SU-DHL-6 (cell line): Measurements from ENCODE around the gene WWP2.

Experiments
- H2AFZ ChIP-seq: fragments of 200-600 bp; sonication (generic); 2 replicates; pipeline ENCODE4 v1.6.1; 2014; ENCODE audit warnings: low read depth, mild to moderate bottlenecking, moderate library complexity, mixed read lengths, antibody characterized with exemption, low read length; ENCODE audit not compliant: severe bottlenecking
- H3F3A ChIP-seq: fragments of 200-600 bp; shearing (Covaris generic); 2 replicates; pipeline ENCODE4 v1.6.0; 2016; ENCODE audit warnings: antibody characterized with exemption, mild to moderate bottlenecking; ENCODE audit not compliant: insufficient read depth
- H3K27ac ChIP-seq: fragments of 200-600 bp; sonication (generic); 2 replicates; pipeline ENCODE4 v1.5.1; 2016; ENCODE audit warnings: low read depth, mild to moderate bottlenecking, low read length, moderate library complexity, mixed read lengths
- H3K27me3 ChIP-seq: fragments of 200-600 bp; sonication (generic), shearing (Covaris generic); 2 replicates; pipeline ENCODE4 v1.6.0; 2014; ENCODE audit warnings: mild to moderate bottlenecking, low read length
- H3K36me3 ChIP-seq: fragments of 200-600 bp; sonication (generic); 2 replicates; pipeline ENCODE4 v1.6.1; 2014; ENCODE audit warnings: mild to moderate bottlenecking, low read length, mixed read lengths
- H3K4me2 ChIP-seq: fragments of 300-600, 200-600 bp; shearing (Covaris generic), sonication (generic); 2 replicates; pipeline ENCODE4 v1.6.0; 2014; ENCODE audit warnings: low read length, low read depth, mild to moderate bottlenecking; ENCODE audit not compliant: poor library complexity, severe bottlenecking
- H3K4me3 ChIP-seq: fragments of 200-600 bp; sonication (generic); 2 replicates; pipeline ENCODE4 v1.5.1; 2014; ENCODE audit warnings: antibody characterized with exemption, low read length, mild to moderate bottlenecking, mixed read lengths; ENCODE audit not compliant: insufficient read depth, poor library complexity, severe bottlenecking
- H3K79me2 ChIP-seq: fragments of 200-600 bp; sonication (generic); 2 replicates; pipeline ENCODE4 v1.6.1; 2014; ENCODE audit warnings: mild to moderate bottlenecking, low read length, moderate library complexity; ENCODE audit not compliant: insufficient read depth
- H3K9ac ChIP-seq: fragments of 200-600 bp; sonication (generic); 2 replicates; pipeline ENCODE4 v1.7.0; 2014; ENCODE audit warnings: mild to moderate bottlenecking, low read length
- H3K9me2 ChIP-seq: fragments of 200-600 bp; sonication (generic); replicated peaks from 2 replicates; pipeline ENCODE4 v1.6.1; 2014; ENCODE audit warnings: low read length; ENCODE audit not compliant: insufficient read depth
- H3K9me3 ChIP-seq: fragments of 200-600 bp; sonication (generic); 2 replicates; pipeline ENCODE4 v1.6.1; 2014; ENCODE audit warnings: low read length, mixed read lengths; ENCODE audit not compliant: insufficient read depth
- H4K20me1 ChIP-seq: fragments of 200-600 bp; sonication (generic); 2 replicates; pipeline ENCODE4 v1.6.1; 2014; ENCODE audit warnings: low read depth, mild to moderate bottlenecking, antibody characterized with exemption, low read length, moderate library complexity, mixed read lengths
- CTCF ChIP-seq: fragments of 200-600 bp; sonication (generic); IDR thresholded peaks from one replicate; pipeline ENCODE4 v1.5.1; 2017; ENCODE audit warnings: antibody characterized with exemption, mild to moderate bottlenecking, low read length, moderate library complexity; ENCODE audit not compliant: insufficient read depth, poor library complexity, severe bottlenecking
- EZH2phosphoT487 ChIP-seq: fragments of 200-600 bp; sonication (generic), shearing (Covaris generic); conservative IDR thresholded peaks from 2 replicates; pipeline ENCODE4 v1.6.1; 2018; ENCODE audit warnings: mild to moderate bottlenecking, antibody characterized with exemption, low read length, moderate library complexity, mixed read lengths

The WWP2 gene

GRCh38 chr16:69865701-69866100, 103.6 kb downstream of the WWP2 start:
- no peak overlapping the region for H3K27ac ChIP-seq
- H4K20me1 ChIP-seq = no peaks in the 10 kb centered on the region
- no peaks in the 10 kb centered on the region for H3K9me3 ChIP-seq
- no peak overlapping the region for H3K9ac ChIP-seq
- H3K4me3 ChIP-seq = no peak overlapping the region
- H3K79me2 ChIP-seq = no peaks in the 10 kb centered on the region
- H3K36me3 ChIP-seq = no peaks in the 10 kb centered on the region
- H2AFZ ChIP-seq = no peak overlapping the region
- H3F3A ChIP-seq = no peaks in the 10 kb centered on the region
- TF ChIP-seq EZH2phosphoT487 (no peak), CTCF (no peak)
- no peaks in the 10 kb centered on the region for H3K9me2 ChIP-seq
- no peak overlapping the region for H3K4me2 ChIP-seq
- H3K27me3 ChIP-seq = no peaks in the 10 kb centered on the region

GRCh38 chr16:69867784-69868560, 105.8 kb downstream of the WWP2 start:
- TF ChIP-seq EZH2phosphoT487 (no peak), CTCF (no peak)
- H4K20me1 ChIP-seq = no peaks in the 10 kb centered on the region

GRCh38 chr16:69870761-69871160, 108.6 kb downstream of the WWP2 start:
- Histone ChIP-seq H3K9me3 (no peaks in the 10 kb centered on the region), H3K27me3 (no peaks in the 10 kb centered on the region), H3K27ac (no peak overlapping the region), H3K36me3 (no peaks in the 10 kb centered on the region), H3F3A (no peaks in the 10 kb centered on the region), H3K4me2 (no peak overlapping the region), H3K4me3 (no peak overlapping the region), H3K9ac (no peak overlapping the region), H3K9me2 (no peaks in the 10 kb centered on the region), H2AFZ (no peak overlapping the region), H4K20me1 (no peaks in the 10 kb centered on the region), H3K79me2 (no peaks in the 10 kb centered on the region)
- no peak for TF ChIP-seq CTCF
- no peak for TF ChIP-seq EZH2phosphoT487

More at GRCh38 chr16:69867784-69868560, 105.8 kb downstream of the WWP2 start:
- H3K4me2 ChIP-seq = no peak overlapping the region
- H3K4me3 ChIP-seq = no peak overlapping the region
- no peaks in the 10 kb centered on the region for H3K27me3 ChIP-seq
- H3K79me2 ChIP-seq = no peaks in the 10 kb centered on the region
- H3K9me3 ChIP-seq = no peaks in the 10 kb centered on the region
- no peak overlapping the region for H2AFZ ChIP-seq
- no peaks in the 10 kb centered on the region for H3K9me2 ChIP-seq
- no peak overlapping the region for H3K9ac ChIP-seq
- H3K27ac ChIP-seq = no peak overlapping the region
- no peaks in the 10 kb centered on the region for H3K36me3 ChIP-seq
- H3F3A ChIP-seq = no peaks in the 10 kb centered on the region
